C4-2B (cell line): Measurements from ENCODE around the gene PPARA.

Experiments used
- CTCF ChIP-seq: fragments of 450-650 bp; conservative IDR thresholded peaks from 2 replicates; pipeline ENCODE4 v1.5.1; 2017; ENCODE audit warnings: mild to moderate bottlenecking
- ZFX ChIP-seq: fragments of 450-650 bp; IDR thresholded peaks from 2 replicates; pipeline ENCODE4 v1.6.1; 2017

- no peak for TF ChIP-seq CTCF
- TF ChIP-seq ZFX = no peak
These were observed 100.9 kb downstream of the PPARA start for GRCh38 chr22:46251266-46251665.
